Measurements from ENCODE around the gene WASF3.
A peak's percentile ranks its signal among the peaks of the same experiment; 100 is the strongest.

WASF3 gene

GRCh38 chr13:26686285-26686684 is 128.8 kb downstream of the WASF3 start:
- no peak for DNase-seq

GRCh38 chr13:26688286-26688685 is 130.8 kb downstream of the WASF3 start:
- DNase-seq, result no peak

GRCh38 chr13:26688980-26689379 is 131.5 kb downstream of the WASF3 start:
- DNase-seq, result no peak

GRCh38 chr13:26693749-26694463 is 136.4 kb downstream of the WASF3 start:
- DNase-seq, result no peak

- no peak for DNase-seq
Observed at GRCh38 chr13:26694609-26695359, 137.3 kb downstream of the WASF3 start.

GRCh38 chr13:26695360-26695705 is 137.8 kb downstream of the WASF3 start:
- no peak for DNase-seq

GRCh38 chr13:26695891-26696311 is 138.4 kb downstream of the WASF3 start:
- no peak for DNase-seq

GRCh38 chr13:26697069-26697955 is 139.8 kb downstream of the WASF3 start:
- DNase-seq, result no peak

- DNase-seq, result peak; percentile 82
Observed at GRCh38 chr13:26698392-26699196, 141.1 kb downstream of the WASF3 start.

GRCh38 chr13:26699197-26699490 is 141.7 kb downstream of the WASF3 start:
- DNase-seq, result no peak

- DNase-seq, result no peak
Observed at GRCh38 chr13:26705536-26705935, 148.1 kb downstream of the WASF3 start.

GRCh38 chr13:26706381-26706780 is 148.9 kb downstream of the WASF3 start:
- no peak for DNase-seq

GRCh38 chr13:26707122-26708006 is 149.9 kb downstream of the WASF3 start:
- DNase-seq, result peak; percentile 6

- DNase-seq, result no peak
Observed at GRCh38 chr13:26708007-26708297, 150.5 kb downstream of the WASF3 start.

GRCh38 chr13:26709461-26709860 is 152.0 kb downstream of the WASF3 start:
- no peak for DNase-seq

- no peak for DNase-seq
Observed at GRCh38 chr13:26710166-26710565, 152.7 kb downstream of the WASF3 start.

- DNase-seq, result no peak
Observed at GRCh38 chr13:26711211-26711610, 153.7 kb downstream of the WASF3 start.

- no peak for DNase-seq
Observed at GRCh38 chr13:26713341-26713740, 155.9 kb downstream of the WASF3 start.

- DNase-seq, result no peak
Observed at GRCh38 chr13:26716984-26717383, 159.5 kb downstream of the WASF3 start.

- no peak for DNase-seq
Observed at GRCh38 chr13:26718146-26718545, 160.7 kb downstream of the WASF3 start.

GRCh38 chr13:26718872-26719271 is 161.4 kb downstream of the WASF3 start:
- DNase-seq, result no peak

GRCh38 chr13:26719356-26719945 is 162.0 kb downstream of the WASF3 start:
- DNase-seq, result no peak

Data from activated naive CD4-positive, alpha-beta T cell treated with Interleukin-2 at 50 U/mL for 16 hours (primary cell).